Ishikawa (cell line): ENCODE measurements around the gene MICAL3.

Experiments
- CEBPB ChIP-seq: IDR thresholded peaks from 2 replicates; pipeline ENCODE4 v1.6.1; 2012
- FOXM1 ChIP-seq: IDR thresholded peaks from 2 replicates; pipeline ENCODE4 v1.6.1; 2012; ENCODE audit warnings: low read depth, borderline replicate concordance
- MAX ChIP-seq: IDR thresholded peaks from 2 replicates; pipeline ENCODE4 v1.6.1; 2012
- NFIC ChIP-seq: IDR thresholded peaks from 2 replicates; pipeline ENCODE4 v1.6.1; 2012
- REST ChIP-seq: IDR thresholded peaks from 2 replicates; pipeline ENCODE4 v1.6.1; 2012; ENCODE audit warnings: low read depth, mild to moderate bottlenecking
- TCF12 ChIP-seq: IDR thresholded peaks from 2 replicates; pipeline ENCODE4 v1.6.1; 2012; ENCODE audit warnings: low read depth
- TEAD4 ChIP-seq: IDR thresholded peaks from 2 replicates; pipeline ENCODE4 v1.6.1; 2012

- TF ChIP-seq FOXM1 (no peak), TCF12 (no peak), NFIC (no peak), TEAD4 (no peak), REST (no peak), CEBPB (no peak), MAX (no peak)
Observed at GRCh38 chr22:17878941-17879340, 145.4 kb downstream of the MICAL3 start.
